AML-193 (cell line): ENCODE data around the gene ADAMTS2.

Experiments used
- DNase-seq, 2 experiments: peaks; one replicate each; lab custom pipeline; 2025; lab: John Stamatoyannopoulos, UW

Gene ADAMTS2

GRCh38 chr5:179266291-179267070 lies 78.8 kb downstream of the ADAMTS2 start:
- DNase-seq, result no peak

- no peak for DNase-seq
These were observed 79.6 kb downstream of the ADAMTS2 start for GRCh38 chr5:179265514-179266290.

GRCh38 chr5:179264783-179265513 lies 80.3 kb downstream of the ADAMTS2 start:
- DNase-seq, result no peak

- no peak for DNase-seq
These were observed 81.0 kb downstream of the ADAMTS2 start for GRCh38 chr5:179264053-179264782.

- no peak for DNase-seq
These were observed 81.7 kb downstream of the ADAMTS2 start for GRCh38 chr5:179263391-179264052.

- no peak for DNase-seq
These were observed 82.9 kb downstream of the ADAMTS2 start for GRCh38 chr5:179262126-179262920.

GRCh38 chr5:179261301-179262125 lies 83.7 kb downstream of the ADAMTS2 start:
- no peak for DNase-seq

GRCh38 chr5:179260324-179261070 lies 84.8 kb downstream of the ADAMTS2 start:
- no peak for DNase-seq

GRCh38 chr5:179259731-179260323 lies 85.4 kb downstream of the ADAMTS2 start:
- DNase-seq, result no peak

GRCh38 chr5:179258922-179259730 lies 86.1 kb downstream of the ADAMTS2 start:
- DNase-seq, result no peak

GRCh38 chr5:179258001-179258921 lies 87.0 kb downstream of the ADAMTS2 start:
- no peak for DNase-seq

- no peak for DNase-seq
These were observed 88.0 kb downstream of the ADAMTS2 start for GRCh38 chr5:179257176-179257682.

- DNase-seq, result no peak
These were observed 88.7 kb downstream of the ADAMTS2 start for GRCh38 chr5:179256328-179257175.

GRCh38 chr5:179255527-179256327 lies 89.5 kb downstream of the ADAMTS2 start:
- DNase-seq, result no peak
